ENCODE measurements around the gene RAC3.

Gene RAC3

GRCh38 chr17:82031303-82031884, at the start of gene RAC3:
TSS of gene RAC3 (plus strand) at chr17:82031678. CDS start at chr17:82031762, 84 bp downstream.
- in situ Hi-C loops (cut with MboI; ENCODE audit: low pct_unique_long_range_greater_than_20kb, low sequenced_read_pairs): no loop called here

GRCh38 chr17:81983011-81983638, 48.4 kb upstream of the RAC3 start:
- in situ Hi-C loops (cut with MboI; ENCODE audit: low pct_unique_long_range_greater_than_20kb, low sequenced_read_pairs): no loop called here
- DNase-seq: no peak

More at GRCh38 chr17:82031303-82031884, at the start of gene RAC3:
- no peak for DNase-seq

GRCh38 chr17:81983639-81984373, 47.7 kb upstream of the RAC3 start:
- in situ Hi-C loops (cut with MboI; ENCODE audit: low pct_unique_long_range_greater_than_20kb, low sequenced_read_pairs): no loop called here
- DNase-seq: peak; percentile 38

GRCh38 chr17:81984773-81985410, 46.6 kb upstream of the RAC3 start:
- in situ Hi-C loops (cut with MboI; ENCODE audit: low pct_unique_long_range_greater_than_20kb, low sequenced_read_pairs): no loop called here
- DNase-seq: no peak

GRCh38 chr17:81986606-81987005, 44.9 kb upstream of the RAC3 start:
- in situ Hi-C loops (cut with MboI; ENCODE audit: low pct_unique_long_range_greater_than_20kb, low sequenced_read_pairs): no loop called here
- no peak for DNase-seq

GRCh38 chr17:81987161-81987770, 44.2 kb upstream of the RAC3 start:
- in situ Hi-C loops (cut with MboI; ENCODE audit: low pct_unique_long_range_greater_than_20kb, low sequenced_read_pairs): no loop called here
- DNase-seq: no peak

- in situ Hi-C loops (cut with MboI; ENCODE audit: low pct_unique_long_range_greater_than_20kb, low sequenced_read_pairs): no loop called here
- no peak for DNase-seq
Observed at GRCh38 chr17:81990836-81991683, 40.4 kb upstream of the RAC3 start.

GRCh38 chr17:81991684-81992305, 39.7 kb upstream of the RAC3 start:
- DNase-seq: no peak
- in situ Hi-C loops (cut with MboI; ENCODE audit: low pct_unique_long_range_greater_than_20kb, low sequenced_read_pairs): no loop called here

GRCh38 chr17:81992306-81993102, 39.0 kb upstream of the RAC3 start:
- in situ Hi-C loops (cut with MboI; ENCODE audit: low pct_unique_long_range_greater_than_20kb, low sequenced_read_pairs): no loop called here
- DNase-seq: no peak

GRCh38 chr17:81993729-81994592, 37.5 kb upstream of the RAC3 start:
- DNase-seq: no peak
- in situ Hi-C loops (cut with MboI; ENCODE audit: low pct_unique_long_range_greater_than_20kb, low sequenced_read_pairs): no loop called here

GRCh38 chr17:81994593-81995462, 36.6 kb upstream of the RAC3 start:
- DNase-seq: no peak
- in situ Hi-C loops (cut with MboI; ENCODE audit: low pct_unique_long_range_greater_than_20kb, low sequenced_read_pairs): no loop called here

GRCh38 chr17:81995463-81996231, 35.8 kb upstream of the RAC3 start:
- no peak for DNase-seq
- in situ Hi-C loops (cut with MboI; ENCODE audit: low pct_unique_long_range_greater_than_20kb, low sequenced_read_pairs): no loop called here

- DNase-seq: no peak
- in situ Hi-C loops (cut with MboI; ENCODE audit: low pct_unique_long_range_greater_than_20kb, low sequenced_read_pairs): no loop called here
Observed at GRCh38 chr17:81996232-81996756, 35.2 kb upstream of the RAC3 start.

- in situ Hi-C loops (cut with MboI; ENCODE audit: low pct_unique_long_range_greater_than_20kb, low sequenced_read_pairs): no loop called here
Observed at GRCh38 chr17:81996757-81997441, 34.6 kb upstream of the RAC3 start.

More at GRCh38 chr17:81996757-81997441, 34.6 kb upstream of the RAC3 start:
- DNase-seq: no peak

Measured in KBM-7 (cell line).